Activated naive CD8-positive, alpha-beta T cell treated with anti-CD3 and anti-CD28 coated beads, Interleukin-2, amount 50 U/mL, for 24 hours (primary cell): Measurements from ENCODE around the gene DLX4.
A peak's percentile ranks its signal among the peaks of the same experiment; 100 is the strongest.

Experiments used
- ATAC-seq: fragments of 150-1000 bp; cut with Tn5 transposase; one replicate; pipeline ENCODE4 v1.10.0; 2021
- DNase-seq: peaks from one replicate; pipeline ENCODE4 v3.0.0; 2021
- H3K27ac Mint-ChIP-seq: one replicate; pipeline ENCODE4 v1.8.0; 2021; ENCODE audit warnings: mild to moderate bottlenecking, mixed read lengths
- H3K27me3 Mint-ChIP-seq: one replicate; pipeline ENCODE4 v1.8.0; 2021; ENCODE audit warnings: mixed read lengths
- H3K36me3 Mint-ChIP-seq: one replicate; pipeline ENCODE4 v1.8.0; 2021; ENCODE audit warnings: low read depth, mixed read lengths
- H3K4me1 Mint-ChIP-seq: one replicate; pipeline ENCODE4 v1.8.0; 2021; ENCODE audit warnings: mixed read lengths
- H3K4me3 Mint-ChIP-seq: one replicate; pipeline ENCODE4 v1.8.0; 2021; ENCODE audit warnings: mild to moderate bottlenecking, moderate library complexity, mixed read lengths
- H3K9me3 Mint-ChIP-seq: one replicate; pipeline ENCODE4 v1.8.0; 2021; ENCODE audit warnings: mixed read lengths

The DLX4 gene

DNA sequence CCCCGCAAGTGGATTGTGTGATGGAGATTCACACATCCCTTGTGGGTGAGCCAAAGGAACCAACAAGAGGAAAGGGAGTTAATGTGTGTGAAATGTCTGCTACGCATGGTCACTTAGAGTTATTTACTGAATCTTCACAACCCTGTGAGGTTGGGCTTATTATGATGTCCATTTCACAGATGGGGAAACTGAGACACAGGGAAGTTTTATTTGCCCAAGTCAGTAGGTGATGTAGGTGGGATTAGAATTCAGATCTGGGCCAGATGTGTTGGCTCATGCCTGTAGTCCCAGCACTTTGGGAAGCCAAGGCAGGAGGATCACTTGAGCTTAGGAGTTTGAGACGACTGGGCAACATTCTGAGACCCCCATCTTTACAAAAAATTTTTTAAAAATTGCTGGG is 11.6 kb upstream of the DLX4 start:
- Mint-ChIP-seq H3K9me3 (no peaks in the 10 kb centered on the region), H3K4me1 (no peaks in the 10 kb centered on the region), H3K36me3 (no peaks in the 10 kb centered on the region), H3K4me3 (no peak overlapping the region), H3K27ac (no peak overlapping the region), H3K27me3 (peaks cover 34% of the 10 kb centered on the region)
- ATAC-seq (no peak), DNase-seq (no peak)

DNA sequence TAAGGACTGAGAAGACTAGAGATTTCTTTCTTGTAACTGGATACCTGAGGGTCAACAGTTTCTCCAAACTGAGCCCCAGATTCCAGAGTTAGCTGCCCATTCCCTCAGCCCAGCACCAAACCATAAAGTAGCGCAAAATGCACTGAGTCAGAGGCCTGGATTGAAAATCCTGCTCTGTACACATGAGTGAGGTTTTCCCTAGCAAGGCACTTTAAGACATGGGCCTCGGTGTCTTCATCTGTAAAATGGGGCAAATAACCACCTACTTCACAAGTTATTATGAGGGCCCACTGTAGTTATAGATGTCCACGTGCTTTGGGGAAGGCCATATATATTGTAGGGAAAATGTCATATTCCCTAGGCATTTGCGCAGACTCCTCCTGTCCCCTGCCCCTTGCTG is 10.3 kb upstream of the DLX4 start:
- no peak for ATAC-seq
- Mint-ChIP-seq H3K4me1 (peaks cover 6% of the 10 kb centered on the region), H3K36me3 (no peaks in the 10 kb centered on the region), H3K9me3 (no peaks in the 10 kb centered on the region), H3K27me3 (peaks cover 38% of the 10 kb centered on the region), H3K4me3 (no peak overlapping the region), H3K27ac (no peak overlapping the region)
- no peak for DNase-seq

DNA sequence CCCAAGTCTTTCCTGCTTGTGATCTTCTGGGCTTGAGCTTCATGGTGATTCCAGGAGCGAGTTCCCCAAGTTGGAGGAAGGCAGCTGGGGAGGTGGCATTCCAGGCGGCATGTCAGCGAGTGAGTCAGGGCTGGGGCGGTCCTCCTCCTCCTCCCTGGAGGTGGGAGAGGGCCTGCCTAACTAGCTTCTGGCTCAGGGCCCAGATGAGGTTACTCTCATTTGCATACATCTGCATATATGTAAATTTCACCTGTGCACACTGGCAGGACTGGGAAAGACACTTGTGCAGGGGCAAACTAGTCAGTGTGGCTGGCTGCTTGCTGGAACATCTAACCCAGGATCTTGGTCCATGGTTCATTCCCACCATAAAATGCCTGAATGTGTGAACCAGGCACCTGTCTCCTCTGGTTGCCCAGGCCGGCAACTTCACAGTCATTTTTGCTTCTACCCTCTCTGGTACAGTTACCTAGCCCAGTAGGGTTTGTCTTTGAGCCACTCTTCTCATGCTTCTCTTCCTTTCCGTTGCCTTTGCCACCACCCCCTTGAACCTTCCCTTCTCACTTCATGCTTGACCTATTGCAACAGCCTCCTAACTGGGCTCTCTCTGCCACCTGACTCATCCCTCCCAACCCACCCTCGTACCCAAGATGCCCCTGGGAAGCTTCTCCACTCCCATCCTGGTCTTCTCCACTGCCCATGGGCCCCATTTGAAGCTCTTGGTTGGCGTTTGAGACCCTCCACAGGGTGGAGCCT is 9.6 kb upstream of the DLX4 start:
- Mint-ChIP-seq H3K27ac (no peak overlapping the region), H3K4me3 (no peak overlapping the region), H3K36me3 (no peaks in the 10 kb centered on the region), H3K4me1 (peaks cover 11% of the 10 kb centered on the region), H3K27me3 (peaks cover 45% of the 10 kb centered on the region), H3K9me3 (no peaks in the 10 kb centered on the region)
- peak; percentile 47 for ATAC-seq
- DNase-seq = no peak

DNA sequence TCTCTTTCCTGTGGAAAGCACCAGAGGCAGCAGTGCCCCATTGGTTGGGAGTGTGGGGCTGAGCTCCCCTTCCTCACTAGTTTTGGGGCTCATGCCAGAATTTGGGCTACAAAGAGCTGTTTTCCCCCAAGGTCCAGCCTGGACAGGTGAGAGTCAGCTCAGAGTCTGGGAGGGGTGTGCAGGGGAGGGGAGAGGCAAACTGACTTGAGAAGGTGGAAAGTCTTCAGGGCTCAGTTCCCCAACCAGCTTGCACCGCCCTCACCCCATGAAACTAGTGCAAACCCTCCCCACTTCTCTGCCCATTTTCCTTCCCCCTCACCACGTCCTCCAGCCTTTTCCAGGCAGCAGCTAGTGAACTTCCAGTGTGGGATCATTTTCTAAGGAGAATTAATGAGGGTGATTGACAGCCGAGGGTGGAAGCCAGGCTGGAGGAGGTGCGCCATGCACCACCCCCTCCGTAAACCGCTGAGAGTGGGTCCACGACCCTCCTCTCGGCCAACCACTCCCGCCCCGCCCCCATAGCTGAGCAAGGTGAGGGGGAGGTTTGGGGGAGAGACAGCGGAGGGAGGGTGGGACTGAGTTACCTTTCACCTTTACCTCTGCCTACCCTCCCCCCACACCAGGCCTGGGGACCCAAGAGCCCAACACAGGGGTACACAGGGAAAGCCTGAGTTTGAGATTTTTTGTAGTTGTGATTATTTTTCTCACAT is 6.2 kb upstream of the DLX4 start:
- no peak for DNase-seq
- H3K9me3 Mint-ChIP-seq = no peaks in the 10 kb centered on the region
- H3K36me3 Mint-ChIP-seq = no peaks in the 10 kb centered on the region
- ATAC-seq = no peak
- peaks cover 22% of the 10 kb centered on the region for H3K4me1 Mint-ChIP-seq
- H3K27me3 Mint-ChIP-seq = peaks cover 70% of the 10 kb centered on the region
- H3K4me3 Mint-ChIP-seq = no peak overlapping the region
- H3K27ac Mint-ChIP-seq = no peak overlapping the region

DNA sequence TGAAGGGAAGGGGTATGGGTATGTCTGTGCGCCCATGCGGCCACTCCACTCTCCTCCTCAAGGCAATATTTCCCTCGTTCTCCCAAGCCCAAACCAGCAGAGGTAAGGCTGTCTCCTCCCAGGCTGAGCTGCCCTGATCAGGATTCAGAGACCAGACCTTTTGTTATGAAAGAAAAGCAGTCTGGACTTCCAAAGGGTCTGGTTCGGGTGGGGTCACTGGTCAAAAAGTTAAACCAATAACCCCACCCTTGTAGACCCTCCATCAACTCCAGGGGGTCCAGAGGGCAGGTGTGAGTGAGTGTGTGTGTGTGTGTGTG is 5.7 kb upstream of the DLX4 start:
- Mint-ChIP-seq H3K9me3 (no peaks in the 10 kb centered on the region), H3K27me3 (peaks cover 74% of the 10 kb centered on the region), H3K4me3 (no peak overlapping the region), H3K4me1 (peaks cover 22% of the 10 kb centered on the region), H3K27ac (no peak overlapping the region), H3K36me3 (no peaks in the 10 kb centered on the region)
- DNase-seq = no peak
- no peak for ATAC-seq

DNA sequence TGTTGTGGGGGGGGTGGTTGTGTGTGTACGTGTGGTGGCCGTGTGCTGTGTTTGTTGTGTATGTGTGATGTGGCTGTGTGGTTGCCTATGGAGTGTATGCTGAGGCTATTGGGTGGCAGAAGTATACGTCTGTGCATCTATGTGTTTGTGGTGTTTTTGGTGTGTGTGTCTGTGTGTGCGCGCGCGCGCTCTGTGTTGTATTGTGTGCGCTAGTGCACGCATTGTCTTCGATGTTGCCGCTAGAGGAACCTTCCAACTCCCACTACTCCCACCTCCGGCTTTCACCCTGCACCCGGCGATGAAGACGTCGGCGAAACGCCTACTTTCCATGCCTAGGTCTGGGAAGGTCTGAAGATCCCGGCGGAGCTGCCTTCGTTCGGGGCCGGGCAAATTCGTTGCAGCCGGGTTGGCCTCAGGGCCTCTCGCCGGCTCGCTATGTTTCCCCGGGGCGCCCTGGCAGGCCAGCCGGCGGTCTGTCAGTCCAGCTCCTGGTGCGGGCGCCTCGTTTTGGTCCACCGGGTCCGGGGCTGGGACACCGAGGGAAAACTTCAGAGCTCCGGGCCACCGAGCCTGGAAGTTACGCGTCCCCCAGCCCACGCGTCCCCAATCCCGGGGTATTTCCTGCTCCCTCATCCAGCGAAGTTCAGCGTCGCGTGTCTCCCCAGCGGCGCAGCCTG is 5.2 kb upstream of the DLX4 start:
- H3K27ac Mint-ChIP-seq = no peak overlapping the region
- ATAC-seq (no peak), DNase-seq (no peak)
- peak overlapping the region; percentile 10 for H3K4me3 Mint-ChIP-seq
- H3K27me3 Mint-ChIP-seq = peaks cover 74% of the 10 kb centered on the region
- H3K9me3 Mint-ChIP-seq = no peaks in the 10 kb centered on the region
- H3K36me3 Mint-ChIP-seq = no peaks in the 10 kb centered on the region
- peaks cover 24% of the 10 kb centered on the region for H3K4me1 Mint-ChIP-seq

DNA sequence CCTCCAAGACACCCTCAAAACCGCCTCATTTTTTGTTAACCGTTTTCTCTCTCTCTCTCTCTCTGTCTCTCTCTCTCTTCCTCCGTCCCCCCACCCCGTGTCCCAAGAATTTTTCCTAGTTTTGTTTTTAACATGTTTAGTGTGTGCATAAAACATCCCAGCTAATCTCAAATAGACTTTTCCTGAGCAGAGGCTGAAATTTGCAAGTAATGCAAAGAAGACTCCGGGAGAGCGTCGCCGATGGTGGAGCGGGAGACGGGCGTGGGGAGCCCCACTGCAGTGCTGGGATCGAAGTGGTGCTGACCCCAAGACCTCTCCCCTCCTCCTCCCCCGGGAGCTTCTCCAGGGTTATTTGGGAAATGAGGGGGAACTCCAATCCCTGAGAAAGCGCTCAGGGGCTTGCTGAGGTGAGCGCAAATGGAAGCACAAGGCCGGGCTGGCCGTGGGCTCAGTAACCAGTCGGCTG is 4.7 kb upstream of the DLX4 start:
- H3K36me3 Mint-ChIP-seq = no peaks in the 10 kb centered on the region
- H3K27ac Mint-ChIP-seq = no peak overlapping the region
- DNase-seq = no peak
- no peaks in the 10 kb centered on the region for H3K9me3 Mint-ChIP-seq
- ATAC-seq = no peak
- peak overlapping the region; percentile 30 for H3K4me3 Mint-ChIP-seq
- peaks cover 76% of the 10 kb centered on the region for H3K27me3 Mint-ChIP-seq
- H3K4me1 Mint-ChIP-seq = peaks cover 27% of the 10 kb centered on the region

DNA sequence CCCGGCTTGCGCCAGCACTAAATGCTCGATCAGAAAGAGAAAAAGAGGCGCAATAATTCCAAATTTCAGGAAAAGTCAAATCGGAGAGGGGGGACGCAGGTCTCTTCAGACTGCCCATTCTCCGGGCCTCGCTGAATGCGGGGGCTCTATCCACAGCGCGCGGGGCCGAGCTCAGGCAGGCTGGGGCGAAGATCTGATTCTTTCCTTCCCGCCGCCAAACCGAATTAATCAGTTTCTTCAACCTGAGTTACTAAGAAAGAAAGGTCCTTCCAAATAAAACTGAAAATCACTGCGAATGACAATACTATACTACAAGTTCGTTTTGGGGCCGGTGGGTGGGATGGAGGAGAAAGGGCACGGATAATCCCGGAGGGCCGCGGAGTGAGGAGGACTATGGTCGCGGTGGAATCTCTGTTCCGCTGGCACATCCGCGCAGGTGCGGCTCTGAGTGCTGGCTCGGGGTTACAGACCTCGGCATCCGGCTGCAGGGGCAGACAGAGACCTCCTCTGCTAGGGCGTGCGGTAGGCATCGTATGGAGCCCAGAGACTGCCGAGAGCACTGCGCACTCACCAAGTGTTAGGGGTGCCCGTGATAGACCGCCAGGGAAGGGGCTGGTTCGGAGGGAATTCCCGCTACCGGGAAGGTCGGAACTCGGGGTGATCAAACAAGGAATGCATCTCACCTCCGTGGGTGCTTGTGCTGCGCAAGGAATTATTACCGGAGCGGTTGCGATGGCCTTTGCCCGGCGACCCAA is 4.0 kb upstream of the DLX4 start:
- no peaks in the 10 kb centered on the region for H3K36me3 Mint-ChIP-seq
- DNase-seq (no peak), ATAC-seq (peak; percentile 26)
- H3K4me3 Mint-ChIP-seq = peak overlapping the region; percentile 30
- H3K27me3 Mint-ChIP-seq = peaks cover 78% of the 10 kb centered on the region
- H3K4me1 Mint-ChIP-seq = peaks cover 30% of the 10 kb centered on the region
- H3K9me3 Mint-ChIP-seq = no peaks in the 10 kb centered on the region
- H3K27ac Mint-ChIP-seq = no peak overlapping the region

DNA sequence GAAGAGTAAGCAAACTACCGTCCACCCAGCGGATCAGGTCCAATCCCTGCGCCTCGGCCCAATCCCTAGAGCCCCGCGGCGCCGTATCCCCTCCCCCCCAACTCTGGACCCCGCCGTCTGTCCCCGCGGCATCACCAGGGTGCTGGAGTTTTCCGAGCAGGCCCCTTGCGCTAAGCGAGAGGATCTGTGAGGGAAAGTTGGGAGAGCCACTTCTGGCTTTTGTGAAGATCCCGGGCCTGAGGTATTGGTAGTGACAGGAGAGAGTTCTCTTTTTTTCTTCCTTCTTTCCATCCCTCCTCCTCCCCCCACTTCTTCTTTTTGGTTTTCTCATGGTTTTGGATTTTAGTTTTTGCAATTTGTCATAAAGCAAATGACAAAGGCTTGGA is 3.5 kb upstream of the DLX4 start:
- no peak overlapping the region for H3K27ac Mint-ChIP-seq
- H3K4me3 Mint-ChIP-seq = no peak overlapping the region
- no peaks in the 10 kb centered on the region for H3K36me3 Mint-ChIP-seq
- peaks cover 30% of the 10 kb centered on the region for H3K4me1 Mint-ChIP-seq
- no peaks in the 10 kb centered on the region for H3K9me3 Mint-ChIP-seq
- DNase-seq (no peak), ATAC-seq (no peak)
- peaks cover 83% of the 10 kb centered on the region for H3K27me3 Mint-ChIP-seq

DNA sequence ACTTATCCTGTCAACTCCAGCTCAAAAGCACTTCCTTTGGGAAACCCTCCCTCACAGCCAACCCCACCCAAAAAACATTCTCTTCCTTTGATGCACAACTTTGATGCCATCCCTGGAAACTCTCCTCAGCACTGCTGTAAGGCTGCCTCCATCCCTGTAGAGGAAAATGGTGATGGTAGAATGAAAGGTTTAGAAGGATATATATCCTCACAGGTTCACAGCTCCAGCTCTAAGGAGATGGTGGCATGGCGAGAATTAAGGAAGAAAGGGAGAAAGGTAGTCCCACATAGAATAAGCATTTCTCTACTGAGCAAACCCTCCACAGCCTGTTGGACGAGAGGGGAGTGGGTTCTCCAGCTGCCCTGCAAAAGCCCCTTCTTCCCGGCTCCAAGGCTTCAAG is 2.2 kb upstream of the DLX4 start:
- no peak for ATAC-seq
- H3K4me3 Mint-ChIP-seq = no peak overlapping the region

DNA sequence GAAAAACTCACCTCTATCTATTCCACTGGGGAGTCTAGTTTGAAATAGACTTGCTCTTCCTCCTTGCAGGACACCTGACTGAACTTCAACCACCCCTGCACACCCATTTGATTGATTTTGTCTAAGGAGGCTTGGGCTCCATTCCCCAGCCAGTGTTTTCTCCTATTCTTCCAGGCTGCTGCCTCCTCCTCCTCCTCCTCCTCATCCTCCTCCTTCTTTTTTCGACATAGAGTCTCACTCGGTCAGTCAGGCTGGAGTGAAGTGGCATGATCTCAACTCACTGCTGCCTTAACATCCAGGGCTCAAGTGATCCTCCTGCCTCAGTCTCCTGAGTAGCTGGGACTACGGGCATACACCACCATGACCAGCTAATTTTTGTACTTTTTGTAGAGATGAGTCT is 1.8 kb upstream of the DLX4 start:
- peaks cover 83% of the 10 kb centered on the region for H3K27me3 Mint-ChIP-seq
- no peak overlapping the region for H3K27ac Mint-ChIP-seq

More for the DNA sequence above, 2.2 kb upstream of the DLX4 start:
- Mint-ChIP-seq H3K9me3 (no peaks in the 10 kb centered on the region), H3K36me3 (no peaks in the 10 kb centered on the region), H3K4me1 (peaks cover 38% of the 10 kb centered on the region), H3K27me3 (peaks cover 85% of the 10 kb centered on the region), H3K27ac (no peak overlapping the region)
- no peak for DNase-seq

DNA sequence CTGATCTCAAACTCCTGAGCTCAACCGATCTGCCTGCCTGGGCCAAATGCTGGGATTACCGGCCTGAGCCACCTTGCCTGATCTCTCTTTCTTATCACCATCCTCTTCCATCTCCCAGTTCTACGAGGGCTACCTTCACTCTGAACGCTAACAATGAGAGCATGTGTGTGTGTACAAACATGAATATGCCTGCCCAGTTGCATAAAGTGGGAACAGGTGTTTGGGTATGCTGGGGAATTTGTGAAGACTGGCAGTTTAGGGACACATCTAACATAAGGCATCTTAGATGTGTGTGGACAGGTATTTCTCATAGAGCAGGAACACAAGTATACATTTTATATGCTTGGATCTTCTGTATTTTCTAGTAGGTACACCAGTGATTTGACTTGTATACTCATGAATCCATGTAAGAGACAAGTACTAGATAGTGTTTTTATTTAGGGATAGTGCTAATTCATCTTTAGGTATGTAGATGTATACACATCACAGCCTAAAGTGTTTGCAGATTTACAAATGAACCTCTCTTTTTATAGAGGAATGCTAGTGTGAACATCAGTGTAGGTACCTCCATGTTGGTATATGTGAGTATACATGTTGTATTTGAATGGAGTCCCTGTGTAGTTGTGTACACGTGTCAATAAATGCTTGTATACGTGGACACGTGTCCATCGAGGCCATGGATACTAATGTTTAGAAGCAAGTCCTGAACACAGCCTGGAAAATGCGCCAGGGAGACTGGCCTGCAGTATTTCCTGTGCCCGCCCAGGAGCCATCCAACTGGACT is 1.2 kb upstream of the DLX4 start:
- DNase-seq (no peak), ATAC-seq (no peak)
- Mint-ChIP-seq H3K9me3 (no peaks in the 10 kb centered on the region), H3K36me3 (no peaks in the 10 kb centered on the region), H3K27me3 (peaks cover 83% of the 10 kb centered on the region), H3K4me3 (peak overlapping the region; percentile 50), H3K27ac (no peak overlapping the region), H3K4me1 (peaks cover 42% of the 10 kb centered on the region)

More for the DNA sequence above, 1.8 kb upstream of the DLX4 start:
- Mint-ChIP-seq H3K4me1 (peaks cover 39% of the 10 kb centered on the region), H3K36me3 (no peaks in the 10 kb centered on the region), H3K4me3 (no peak overlapping the region), H3K9me3 (no peaks in the 10 kb centered on the region)
- ATAC-seq = no peak
- DNase-seq = no peak

DNA sequence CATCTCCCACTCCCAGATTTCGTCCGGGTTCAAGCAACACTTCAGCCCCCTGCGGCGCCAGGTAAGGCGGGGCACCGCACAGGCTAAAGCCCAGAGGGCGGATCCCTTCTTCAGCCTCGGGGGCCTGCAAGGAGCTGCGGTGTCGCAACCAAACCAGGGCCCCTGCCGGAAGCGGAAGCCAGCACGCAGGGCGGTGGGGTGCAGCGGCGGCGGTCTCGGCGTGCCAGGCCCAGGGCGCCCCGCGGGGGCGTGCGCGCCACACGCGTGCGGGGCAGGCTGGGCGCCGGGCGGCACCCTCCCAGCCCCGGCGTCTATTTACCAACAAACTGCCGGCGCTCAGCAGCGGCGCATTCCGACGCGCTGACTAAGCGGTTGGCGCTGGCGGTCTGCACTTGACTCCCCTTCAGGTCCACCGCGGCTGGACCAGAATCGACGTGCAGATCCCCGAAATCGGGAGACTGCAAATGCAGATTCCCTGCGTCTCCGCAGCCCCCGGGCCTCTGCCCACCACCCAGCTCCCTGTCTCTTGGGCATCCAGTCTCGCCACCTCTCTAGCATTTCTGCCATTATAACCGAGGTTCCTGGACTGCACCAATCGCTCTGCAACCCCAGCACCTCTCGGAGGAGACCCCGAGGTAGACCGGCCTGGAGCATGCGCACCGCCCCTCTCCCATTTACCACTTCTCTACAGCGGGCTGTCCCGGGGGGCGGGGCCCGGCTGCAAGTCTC is 421 bp upstream of the DLX4 start:
- peak overlapping the region; percentile 86 for H3K4me3 Mint-ChIP-seq
- peaks cover 84% of the 10 kb centered on the region for H3K27me3 Mint-ChIP-seq
- no peaks in the 10 kb centered on the region for H3K36me3 Mint-ChIP-seq
- peaks cover 37% of the 10 kb centered on the region for H3K4me1 Mint-ChIP-seq
- peak; percentile 82 for DNase-seq
- peak; percentile 76 for ATAC-seq
- H3K9me3 Mint-ChIP-seq = no peaks in the 10 kb centered on the region
- H3K27ac Mint-ChIP-seq = peak overlapping the region; percentile 79
